K562 (cell line): ENCODE measurements around the gene CSF1. TPM values are rescaled to one million over a fixed set of nuclear protein-coding genes. Genes with fewer than 3 reads are reported as not detected.
A peak's percentile ranks its signal among the peaks of the same experiment; 100 is the strongest.

Experiments
- ATAC-seq: fragments of 200-7000 bp; cut with Tn5 transposase; 3 replicates; pipeline ENCODE4 v1.9.1; 2020; ENCODE audit warnings: moderate library complexity
- BruUV-seq: library from RNA; stranded (reverse); fragments of 400-500 nt; replicated peaks from 2 replicates; lab custom pipeline; 2021; lab: Mats Ljungman, UMichigan
- CTCF ChIA-PET: fragments of 300-600 bp; formaldehyde crosslinking; extraction: SDS; loops from one replicate; lab custom pipeline; 2021; ENCODE audit warnings: low intra/inter-chr PET ratio; lab: Yijun Ruan, JAX
- POLR2A ChIA-PET: fragments of 300-600, 350-650 bp; sonication (Branson Sonifier 250); formaldehyde crosslinking; extraction: SDS; loops from one replicate; lab custom pipeline; 2021; ENCODE audit warnings: antibody characterized with exemption, inconsistent platforms; lab: Yijun Ruan, JAX
- DNase-seq, 4 experiments: peaks; one replicate each; pipeline versions ENCODE4 v3.0.0 to v3.0.0-alpha.2; 2011 to 2018; ENCODE audit warnings: low spot score in 3 of 4, mixed read lengths in 3 of 4; ENCODE audit errors: extremely low read depth in 1 of 4
- FAIRE-seq: peaks from 2 replicates; lab custom pipeline; 2011; peaks lifted over from hg19 to GRCh38; lab: Jason Lieb, UNC
- H2AFZ ChIP-seq: 2 replicates; pipeline ENCODE4 v1.6.0; 2011; ENCODE audit warnings: low read depth, low read length, control low read depth, inconsistent platforms
- H3K27ac ChIP-seq: fragments of 200-600 bp; 3 replicates; pipeline ENCODE4 v1.8.0; 2011; ENCODE audit warnings: low read depth, mild to moderate bottlenecking, control low read depth, inconsistent platforms, low read length, moderate library complexity, mixed read lengths; ENCODE audit errors: extremely low read depth
- H3K27me3 ChIP-seq, 2 experiments: fragments of 300-600 bp in 1 of 2; 2 replicates in 1 of 2; 3 replicates in 1 of 2; pipeline versions ENCODE4 v1.6.0 to v1.8.0; 2011; ENCODE audit warnings: inconsistent platforms in 2 of 2, low read length in 2 of 2, mild to moderate bottlenecking in 1 of 2, mixed read lengths in 1 of 2, moderate library complexity in 1 of 2; ENCODE audit not compliant: control insufficient read depth in 2 of 2, insufficient read depth in 2 of 2
- H3K36me3 ChIP-seq: fragments of 300-600 bp; 3 replicates; pipeline ENCODE4 v1.8.0; 2011; ENCODE audit warnings: mild to moderate bottlenecking, low read length, inconsistent platforms; ENCODE audit not compliant: control insufficient read depth, insufficient read depth
- H3K4me1 ChIP-seq, 2 experiments: fragments of 200-600 bp in 1 of 2; replicated peaks in 1 of 2; 2 replicates in 1 of 2; 3 replicates in 1 of 2; pipeline versions ENCODE4 v1.5.1 to v1.8.0; 2011; ENCODE audit warnings: inconsistent platforms in 2 of 2, low read length in 2 of 2, mild to moderate bottlenecking in 1 of 2, mixed read lengths in 1 of 2, moderate library complexity in 1 of 2; ENCODE audit not compliant: control insufficient read depth in 2 of 2, insufficient read depth in 2 of 2
- H3K4me2 ChIP-seq: 2 replicates; pipeline ENCODE4 v1.6.1; 2011; ENCODE audit warnings: low read length, control low read depth, inconsistent platforms, mixed read lengths; ENCODE audit not compliant: insufficient read depth
- H3K4me3 ChIP-seq: fragments of 200-600 bp; sonication (generic), shearing (Covaris generic); 2 replicates; pipeline ENCODE4 v1.5.1; 2016; ENCODE audit warnings: control low read depth, inconsistent platforms
- H3K79me2 ChIP-seq: fragments of 200-600 bp; 3 replicates; pipeline ENCODE4 v1.8.0; 2011; ENCODE audit warnings: low read length, inconsistent platforms; ENCODE audit not compliant: control insufficient read depth, insufficient read depth
- H3K9ac ChIP-seq, 2 experiments: 2 replicates each; pipeline versions ENCODE4 v1.6.0 to v1.6.1; 2011; ENCODE audit warnings: low read depth in 2 of 2, low read length in 2 of 2, control low read depth in 1 of 2, inconsistent platforms in 1 of 2, mild to moderate bottlenecking in 1 of 2, mixed read lengths in 1 of 2; ENCODE audit not compliant: insufficient read depth in 1 of 2
- H3K9me1 ChIP-seq: one replicate; pipeline ENCODE4 v1.6.0; 2011; ENCODE audit warnings: inconsistent platforms, mild to moderate bottlenecking, low read length, moderate library complexity; ENCODE audit not compliant: control insufficient read depth, insufficient read depth
- H3K9me3 ChIP-seq: replicated peaks from 2 replicates; pipeline ENCODE4 v1.5.1; 2011; ENCODE audit warnings: low read depth, low read length, inconsistent platforms; ENCODE audit not compliant: control insufficient read depth, insufficient read depth
- H4K20me1 ChIP-seq: replicated peaks from 2 replicates; pipeline ENCODE4 v1.6.1; 2011; ENCODE audit warnings: low read length, inconsistent platforms, mixed read lengths; ENCODE audit not compliant: control insufficient read depth, insufficient read depth
- CAMTA2 ChIP-seq: fragments of 250-450 bp; sonication (Bioruptor Pico); conservative IDR thresholded peaks from 2 replicates; pipeline ENCODE4 v1.5.1; 2022
- FOSL1 ChIP-seq: fragments of 200-800 bp; sonication (Bioruptor generic); conservative IDR thresholded peaks from 2 replicates; pipeline ENCODE4 v1.6.1; 2016; ENCODE audit warnings: missing genetic modification characterization, missing compliant biosample characterization
- MAFF ChIP-seq: IDR thresholded peaks from 2 replicates; pipeline ENCODE4 v1.6.1; 2012; ENCODE audit warnings: low read length, improper control_type of control experiment
- MCM3 ChIP-seq: fragments of 450-650 bp; IDR thresholded peaks from 2 replicates; pipeline ENCODE4 v1.6.1; 2016
- WGBS: fragments of 100-300 bp; shearing (Covaris generic); methylation state at CpG from one replicate; pipeline ENCODE4 v1.1.6; 2016; ENCODE audit warnings: low coverage, mixed read lengths; ENCODE audit not compliant: insufficient coverage; ENCODE audit errors: missing lambda C conversion rate; 5-methylcytosine and 5-hydroxymethylcytosine counted together
- in situ Hi-C: fragments of 300-500 bp; cut with MboI; formaldehyde crosslinking; loops from 4 replicates; pipeline ENCODE4 v1.15.0; 2018; ENCODE audit warnings: inconsistent platforms, mixed read lengths
- intact Hi-C: fragments of 100-400 bp; cut with micrococcal nuclease; formaldehyde crosslinking; loops from 2 replicates; pipeline ENCODE4 v1.14.2; 2022
- polyA plus RNA-seq, 8 experiments: library from polyadenylated mRNA; depleted of rRNA in 4 of 8; stranded (reverse) in 5 of 8; unstranded in 3 of 8; fragments of >200 nt; fragmentation: Nextera tagmentation in 2 of 8; fragmentation: Illumina TruSeq in 1 of 8; extraction: Ambion mirVana in 2 of 8; extraction: Trizol in 1 of 8; gene quantifications; 2 replicates each; pipeline versions ENCODE4 v1.2.1 to v1.2.3, GENCODE V29; 2011 to 2014; ENCODE audit warnings: inconsistent platforms in 1 of 8, missing spikeins in 1 of 8
- total RNA-seq, 7 experiments: library from RNA; depleted of rRNA in 6 of 7; stranded (reverse); fragments of >200 nt in 6 of 7; fragmentation: Illumina TruSeq in 2 of 7; extraction: Trizol in 2 of 7; gene quantifications; 2 replicates each; pipeline versions ENCODE4 v1.2.1 to v1.2.3, GENCODE V29; 2011 to 2021; ENCODE audit warnings: low replicate concordance in 1 of 7
- TF ChIP-seq, protein P1 (sequence below): fragments of 450-650 bp; IDR thresholded peaks from 2 replicates; pipeline ENCODE4 v1.6.1; 2018; ENCODE audit warnings: mild to moderate bottlenecking, low read depth; ENCODE audit not compliant: partially characterized antibody
- TF ChIP-seq, protein P2 (sequence below): fragments of 450-650 bp; IDR thresholded peaks from 2 replicates; pipeline ENCODE4 v1.6.1; 2016; ENCODE audit warnings: low read depth, mild to moderate bottlenecking, moderate library complexity

CSF1 gene
- total and polyA plus RNA-seq, 9 of the 15 experiments (the other 6 are each of a cell fraction or from before 2014, with no cell fraction given): 0.18 to 11.8 (median 2.8) TPM

DNA sequence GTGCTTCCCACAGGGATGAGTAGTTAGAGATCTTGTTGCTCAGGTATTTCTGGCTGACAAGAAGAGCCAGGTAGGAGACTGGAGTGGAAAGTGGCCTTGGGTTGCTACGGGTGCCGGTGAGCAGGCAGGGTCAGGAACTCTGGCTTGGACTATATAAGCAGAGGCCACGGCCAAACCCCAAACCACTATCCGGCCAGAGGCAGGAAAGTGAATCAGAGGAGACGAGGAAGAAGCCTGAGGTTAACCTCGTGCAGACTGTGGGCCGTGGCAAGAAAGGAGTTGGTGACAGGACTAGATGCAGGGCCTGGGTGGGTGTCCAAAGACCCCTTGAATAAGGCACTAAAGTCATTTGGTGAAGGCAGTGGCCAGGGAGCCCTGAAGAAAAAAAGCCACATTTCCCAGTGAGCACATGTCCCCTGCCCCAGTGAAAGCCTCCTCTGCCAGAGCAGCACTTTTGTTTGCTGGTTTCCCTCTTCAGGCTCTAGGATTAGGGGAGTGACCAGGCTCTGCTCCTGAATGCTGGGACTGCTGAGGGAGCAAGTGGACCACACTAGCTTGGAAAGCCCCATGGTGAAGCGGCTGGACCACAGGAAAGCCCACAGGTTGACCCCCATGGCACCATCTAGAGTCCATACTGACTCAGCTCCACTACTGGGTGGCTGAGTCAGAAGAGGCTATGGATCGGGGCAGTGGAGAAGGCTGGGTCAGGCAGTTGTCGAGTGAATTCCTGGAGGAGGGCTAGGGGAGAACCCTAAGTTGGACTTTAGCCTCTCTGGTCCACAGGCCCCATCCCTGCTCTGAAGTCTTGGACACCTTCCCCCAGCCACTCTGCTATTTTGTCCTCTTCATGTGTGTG, 23.4 kb downstream of the CSF1 start (continued):
- TF ChIP-seq FOSL1: peak; percentile 73

DNA sequence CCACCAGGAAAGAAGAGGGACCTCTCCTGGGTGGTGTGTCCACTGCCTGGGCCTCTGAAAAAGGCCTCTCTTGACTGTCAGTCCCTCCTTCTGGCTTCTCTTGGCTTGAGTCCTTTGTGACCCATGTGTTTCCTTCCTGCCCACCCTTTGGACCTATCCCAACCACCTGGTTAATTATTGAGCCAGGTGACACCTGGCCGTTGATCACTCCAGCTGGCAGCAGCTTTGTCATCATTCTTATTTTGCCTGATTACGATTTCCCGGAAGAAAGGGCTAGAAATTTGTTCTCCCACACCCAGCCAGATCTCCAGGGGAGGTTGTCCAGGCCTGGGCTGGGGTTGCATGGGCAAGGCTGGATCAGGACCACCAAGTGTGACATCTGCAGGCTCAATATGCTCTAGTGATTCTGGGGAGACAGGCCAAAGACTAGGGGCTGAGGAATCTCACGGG, 24.8 kb downstream of the CSF1 start:
- 39% methylated on average over 4 of the region's 4 CpGs for WGBS
- H3K4me3 ChIP-seq: no peak overlapping the region
- CTCF ChIA-PET: no interaction called here
- no peaks in the 10 kb centered on the region for H3K79me2 ChIP-seq
- H3K27me3 ChIP-seq: no peaks in the 10 kb centered on the region
- H3K9ac ChIP-seq: no peak overlapping the region
- H2AFZ ChIP-seq: no peak overlapping the region
- FAIRE-seq (no peak), ATAC-seq (no peak), DNase-seq (no peak)
- TF ChIP-seq MCM3 (no peak), CAMTA2 (no peak), MAFF (no peak)
- TF ChIP-seq, protein P1, sequence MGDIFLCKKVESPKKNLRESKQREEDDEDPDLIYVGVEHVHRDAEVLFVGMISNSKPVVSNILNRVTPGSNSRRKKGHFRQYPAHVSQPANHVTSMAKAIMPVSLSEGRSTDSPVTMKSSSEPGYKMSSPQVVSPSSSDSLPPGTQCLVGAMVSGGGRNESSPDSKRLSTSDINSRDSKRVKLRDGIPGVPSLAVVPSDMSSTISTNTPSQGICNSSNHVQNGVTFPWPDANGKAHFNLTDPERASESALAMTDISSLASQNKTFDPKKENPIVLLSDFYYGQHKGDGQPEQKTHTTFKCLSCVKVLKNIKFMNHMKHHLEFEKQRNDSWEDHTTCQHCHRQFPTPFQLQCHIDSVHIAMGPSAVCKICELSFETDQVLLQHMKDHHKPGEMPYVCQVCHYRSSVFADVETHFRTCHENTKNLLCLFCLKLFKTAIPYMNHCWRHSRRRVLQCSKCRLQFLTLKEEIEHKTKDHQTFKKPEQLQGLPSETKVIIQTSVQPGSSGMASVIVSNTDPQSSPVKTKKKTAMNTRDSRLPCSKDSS: no peak
- TF ChIP-seq, protein P2, sequence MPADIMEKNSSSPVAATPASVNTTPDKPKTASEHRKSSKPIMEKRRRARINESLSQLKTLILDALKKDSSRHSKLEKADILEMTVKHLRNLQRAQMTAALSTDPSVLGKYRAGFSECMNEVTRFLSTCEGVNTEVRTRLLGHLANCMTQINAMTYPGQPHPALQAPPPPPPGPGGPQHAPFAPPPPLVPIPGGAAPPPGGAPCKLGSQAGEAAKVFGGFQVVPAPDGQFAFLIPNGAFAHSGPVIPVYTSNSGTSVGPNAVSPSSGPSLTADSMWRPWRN: no peak
- POLR2A ChIA-PET: interaction anchor here (0.6 to 1.0 kb wide), 3 partner anchors 15 to 340 kb away, joined by 3 to 4 read pairs (median 3); no protein-coding TSS in a partner anchor
- peaks cover 10 to 14% of the 10 kb centered on the region in 2 experiments; a peak in 4 of 5 replicates for H3K4me1 ChIP-seq
- no peak overlapping the region for H3K27ac ChIP-seq
- intact Hi-C loops: no loop called here
- H3K9me3 ChIP-seq: peaks cover 8% of the 10 kb centered on the region; the same call in 1 of the 2 replicates
- H3K4me2 ChIP-seq: no peak overlapping the region
- in situ Hi-C loops: no loop called here
- BruUV-seq: no TSS peak
- H3K9me1 ChIP-seq: no peaks in the 10 kb centered on the region
- H3K36me3 ChIP-seq: no peaks in the 10 kb centered on the region
- H4K20me1 ChIP-seq: no peaks in the 10 kb centered on the region
